OCI-LY3 (cell line): ENCODE measurements around the gene SURF2.

Source experiments
- H2AFZ ChIP-seq: fragments of 200-600, 300-600 bp; shearing (Covaris generic); 2 replicates; pipeline ENCODE4 v1.6.0; 2014; ENCODE audit warnings: antibody characterized with exemption, low read depth, low read length
- H3K27ac ChIP-seq: fragments of 200-600, 300-600 bp; sonication (generic); 2 replicates; pipeline ENCODE4 v1.5.1; 2014; ENCODE audit warnings: mild to moderate bottlenecking, low read length, moderate library complexity, mixed read lengths
- H3K27me3 ChIP-seq: fragments of 200-600, 300-600 bp; sonication (generic); 2 replicates; pipeline ENCODE4 v1.6.1; 2014; ENCODE audit warnings: low read depth, low read length, mixed read lengths
- H3K36me3 ChIP-seq: fragments of 200-600, 300-600 bp; sonication (generic); replicated peaks from 2 replicates; pipeline ENCODE3; 2014; ENCODE audit warnings: low read depth, low read length, mixed read lengths
- H3K4me1 ChIP-seq: fragments of 300-600, 200-600 bp; sonication (generic); 2 replicates; pipeline ENCODE4 v1.6.1; 2014; ENCODE audit warnings: low read length, mixed read lengths
- H3K4me2 ChIP-seq: fragments of 200-600, 300-600 bp; sonication (generic); 2 replicates; pipeline ENCODE4 v1.6.1; 2014; ENCODE audit warnings: low read length, mixed read lengths
- H3K4me3 ChIP-seq: fragments of 300-600, 200-600 bp; sonication (generic); 2 replicates; pipeline ENCODE4 v1.5.1; 2014; ENCODE audit warnings: antibody characterized with exemption, mild to moderate bottlenecking, low read length, moderate library complexity
- H3K79me2 ChIP-seq: fragments of 300-600, 200-600 bp; shearing (Covaris generic); 2 replicates; pipeline ENCODE4 v1.6.1; 2014; ENCODE audit warnings: mild to moderate bottlenecking, low read length, mixed read lengths
- H3K9ac ChIP-seq: fragments of 300-600, 200-600 bp; shearing (Covaris generic); 2 replicates; pipeline ENCODE4 v1.6.0; 2014; ENCODE audit warnings: mild to moderate bottlenecking, low read length, moderate library complexity
- H3K9me3 ChIP-seq: fragments of 200-600, 300-600 bp; shearing (Covaris generic); 2 replicates; pipeline ENCODE4 v1.6.1; 2014; ENCODE audit warnings: low read length, mixed read lengths; ENCODE audit not compliant: insufficient read depth
- H4K20me1 ChIP-seq: fragments of 200-600, 300-600 bp; sonication (generic); 2 replicates; pipeline ENCODE4 v1.6.1; 2016; ENCODE audit warnings: low read length, mixed read lengths; ENCODE audit not compliant: insufficient read depth
- EZH2phosphoT487 ChIP-seq: fragments of 200-600 bp; shearing (Covaris generic); IDR thresholded peaks from 2 replicates; pipeline ENCODE4 v1.6.1; 2018; ENCODE audit warnings: antibody characterized with exemption, mixed run types, low read depth
- TF ChIP-seq, protein P1 (sequence below): fragments of 200-600, 300-600 bp; sonication (generic); IDR thresholded peaks from 2 replicates; pipeline ENCODE4 v1.5.1; 2014; ENCODE audit warnings: antibody characterized with exemption, low read length, low read depth

Gene SURF2

DNA sequence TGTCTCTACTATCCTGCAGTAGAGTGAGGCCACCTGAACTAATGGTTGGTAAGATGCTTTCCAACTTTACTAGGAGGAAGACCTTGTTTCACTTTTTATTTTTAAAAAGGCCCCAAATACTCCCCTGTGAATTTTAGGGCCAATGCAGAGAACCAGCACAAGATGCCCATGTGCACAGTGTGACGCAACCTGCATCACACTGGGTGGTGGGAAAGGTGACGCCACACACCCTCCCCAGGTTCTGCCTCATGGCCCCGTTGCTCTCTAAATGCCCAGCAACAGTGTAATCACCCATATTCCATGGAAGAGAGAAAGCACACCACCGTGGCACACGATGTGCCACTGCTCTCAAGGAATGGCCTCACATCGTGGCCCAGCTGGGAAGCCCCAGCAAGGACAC is 13.1 kb downstream of the SURF2 start:
- Histone ChIP-seq H4K20me1 (peaks cover 81% of the 10 kb centered on the region), H2AFZ (no peak overlapping the region), H3K36me3 (peaks cover 73% of the 10 kb centered on the region), H3K79me2 (peaks cover 89% of the 10 kb centered on the region), H3K4me2 (no peak overlapping the region), H3K9me3 (no peaks in the 10 kb centered on the region), H3K27ac (no peak overlapping the region), H3K4me1 (peaks cover 5% of the 10 kb centered on the region; the same call in 1 of the 2 replicates), H3K27me3 (no peaks in the 10 kb centered on the region), H3K9ac (no peak overlapping the region), H3K4me3 (no peak overlapping the region)
- TF ChIP-seq EZH2phosphoT487 = no peak
- TF ChIP-seq, protein P1, sequence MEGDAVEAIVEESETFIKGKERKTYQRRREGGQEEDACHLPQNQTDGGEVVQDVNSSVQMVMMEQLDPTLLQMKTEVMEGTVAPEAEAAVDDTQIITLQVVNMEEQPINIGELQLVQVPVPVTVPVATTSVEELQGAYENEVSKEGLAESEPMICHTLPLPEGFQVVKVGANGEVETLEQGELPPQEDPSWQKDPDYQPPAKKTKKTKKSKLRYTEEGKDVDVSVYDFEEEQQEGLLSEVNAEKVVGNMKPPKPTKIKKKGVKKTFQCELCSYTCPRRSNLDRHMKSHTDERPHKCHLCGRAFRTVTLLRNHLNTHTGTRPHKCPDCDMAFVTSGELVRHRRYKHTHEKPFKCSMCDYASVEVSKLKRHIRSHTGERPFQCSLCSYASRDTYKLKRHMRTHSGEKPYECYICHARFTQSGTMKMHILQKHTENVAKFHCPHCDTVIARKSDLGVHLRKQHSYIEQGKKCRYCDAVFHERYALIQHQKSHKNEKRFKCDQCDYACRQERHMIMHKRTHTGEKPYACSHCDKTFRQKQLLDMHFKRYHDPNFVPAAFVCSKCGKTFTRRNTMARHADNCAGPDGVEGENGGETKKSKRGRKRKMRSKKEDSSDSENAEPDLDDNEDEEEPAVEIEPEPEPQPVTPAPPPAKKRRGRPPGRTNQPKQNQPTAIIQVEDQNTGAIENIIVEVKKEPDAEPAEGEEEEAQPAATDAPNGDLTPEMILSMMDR = no peak

DNA sequence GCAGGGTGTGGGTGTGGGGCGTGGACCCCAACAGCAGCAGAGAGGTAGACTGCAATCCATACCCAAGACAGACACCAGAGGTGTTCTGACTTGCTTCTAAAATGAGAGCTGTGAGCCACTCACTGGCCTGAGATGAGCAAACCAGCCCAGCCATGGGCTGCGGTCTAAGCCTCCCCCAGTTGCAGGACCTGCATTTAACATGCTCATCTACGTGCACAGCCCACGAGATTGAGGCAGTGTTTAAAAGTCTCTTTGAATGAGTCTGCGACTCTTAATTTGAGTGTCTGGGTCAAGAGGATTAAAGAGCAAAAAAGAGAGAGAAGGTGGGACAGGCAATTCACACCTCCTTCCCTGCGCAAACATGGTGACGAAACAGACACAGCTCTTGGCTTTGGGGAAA is 13.6 kb downstream of the SURF2 start:
- H2AFZ ChIP-seq = no peak overlapping the region
- H3K4me3 ChIP-seq = no peak overlapping the region
- no peak overlapping the region for H3K27ac ChIP-seq
- peaks cover 68% of the 10 kb centered on the region for H3K36me3 ChIP-seq
- H3K4me1 ChIP-seq = peaks cover 5% of the 10 kb centered on the region; the same call in 1 of the 2 replicates
- peaks cover 94% of the 10 kb centered on the region for H3K79me2 ChIP-seq
- H3K9ac ChIP-seq = no peak overlapping the region
- H3K4me2 ChIP-seq = no peak overlapping the region
- H3K9me3 ChIP-seq = no peaks in the 10 kb centered on the region
- no peaks in the 10 kb centered on the region for H3K27me3 ChIP-seq
- peaks cover 86% of the 10 kb centered on the region for H4K20me1 ChIP-seq
- TF ChIP-seq, protein P1 = no peak
- no peak for TF ChIP-seq EZH2phosphoT487

DNA sequence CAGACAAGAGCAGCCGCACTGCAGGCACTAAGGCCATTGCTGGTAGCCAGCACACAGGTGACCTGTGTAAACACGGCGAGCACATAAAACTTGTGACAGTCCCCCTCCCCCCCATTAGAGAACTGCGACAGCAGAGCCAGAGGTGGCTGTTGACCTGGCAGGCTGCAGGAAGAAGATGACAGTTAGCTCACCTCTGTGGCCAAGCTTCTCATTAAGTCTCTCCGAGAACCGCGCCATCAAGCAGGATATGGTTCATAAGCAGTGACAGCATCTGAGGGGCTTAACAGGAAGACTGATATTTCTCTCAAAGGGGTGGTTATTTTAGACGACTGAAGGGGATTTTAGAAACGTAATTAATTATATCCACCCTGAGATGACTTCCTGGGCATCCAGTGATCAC is 14.3 kb downstream of the SURF2 start:
- H3K9me3 ChIP-seq = no peaks in the 10 kb centered on the region
- H2AFZ ChIP-seq = no peak overlapping the region
- H3K4me3 ChIP-seq = no peak overlapping the region
- peaks cover 5% of the 10 kb centered on the region; the same call in 1 of the 2 replicates for H3K4me1 ChIP-seq
- H3K79me2 ChIP-seq = peaks cover 100% of the 10 kb centered on the region
- H3K4me2 ChIP-seq = no peak overlapping the region
- no peaks in the 10 kb centered on the region for H3K27me3 ChIP-seq
- no peak overlapping the region for H3K9ac ChIP-seq
- TF ChIP-seq, protein P1 = no peak
- no peak for TF ChIP-seq EZH2phosphoT487
- peaks cover 61% of the 10 kb centered on the region for H3K36me3 ChIP-seq
- no peak overlapping the region for H3K27ac ChIP-seq
- peaks cover 87% of the 10 kb centered on the region for H4K20me1 ChIP-seq

DNA sequence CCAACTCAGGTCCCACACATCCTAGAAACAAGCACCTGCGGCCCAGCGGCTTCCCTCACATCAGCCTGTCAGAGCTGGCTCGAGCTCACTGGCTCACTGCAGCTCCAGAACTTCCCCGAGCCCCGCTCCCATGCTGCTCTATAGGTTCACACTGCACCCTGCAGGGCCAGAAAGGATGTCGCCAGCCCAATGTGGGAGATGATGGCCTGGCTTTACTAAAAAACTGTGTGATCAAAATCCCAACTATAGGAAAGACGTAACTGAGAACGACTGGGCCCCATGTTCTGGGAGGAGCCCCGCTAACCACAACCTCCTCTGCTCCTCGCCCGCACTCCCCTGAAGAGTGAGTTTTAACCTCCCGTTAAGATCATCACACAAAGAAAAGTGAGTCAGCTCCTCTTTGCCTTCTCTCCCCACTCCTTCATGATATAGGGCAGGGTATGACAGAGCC is 14.9 kb downstream of the SURF2 start:
- Histone ChIP-seq H2AFZ (no peak overlapping the region), H3K27me3 (no peaks in the 10 kb centered on the region), H3K4me2 (no peak overlapping the region), H3K36me3 (peaks cover 55% of the 10 kb centered on the region), H3K79me2 (peaks cover 96% of the 10 kb centered on the region), H3K27ac (no peak overlapping the region), H4K20me1 (peaks cover 82% of the 10 kb centered on the region), H3K9me3 (no peaks in the 10 kb centered on the region), H3K9ac (no peak overlapping the region), H3K4me3 (no peak overlapping the region), H3K4me1 (peaks cover 6% of the 10 kb centered on the region; the same call in 1 of the 2 replicates)
- TF ChIP-seq EZH2phosphoT487 = no peak
- TF ChIP-seq, protein P1 = no peak
